Duodenal mucosa (tissue), 2 donors: Measurements from ENCODE around the gene SMOC1.

Experiments used
- H3K27ac ChIP-seq: one replicate; pipeline ENCODE4 v1.7.0; 2013; ENCODE audit warnings: low read depth, low read length
- H3K27me3 ChIP-seq, 2 donors: one replicate each; pipeline ENCODE4 v1.7.0; 2013; ENCODE audit warnings: low read length in 2 of 2, control low read depth in 1 of 2; ENCODE audit not compliant: insufficient read depth in 2 of 2, control insufficient read depth in 1 of 2
- H3K36me3 ChIP-seq, 2 donors: one replicate each; pipeline ENCODE4 v1.7.0; 2013; ENCODE audit warnings: low read length in 2 of 2, control low read depth in 1 of 2; ENCODE audit not compliant: insufficient read depth in 2 of 2, control insufficient read depth in 1 of 2
- H3K4me1 ChIP-seq, 2 donors: one replicate each; pipeline ENCODE4 v1.7.0; 2013; ENCODE audit warnings: low read length in 2 of 2, control low read depth in 1 of 2; ENCODE audit not compliant: insufficient read depth in 2 of 2, control insufficient read depth in 1 of 2
- H3K4me3 ChIP-seq, 2 donors: one replicate each; pipeline ENCODE4 v1.7.0; 2013; ENCODE audit warnings: low read length in 2 of 2, low read depth in 1 of 2
- H3K9ac ChIP-seq, 2 donors: one replicate each; pipeline ENCODE4 v1.7.0; 2013; ENCODE audit warnings: low read length in 2 of 2, low read depth in 1 of 2
- H3K9me3 ChIP-seq, 2 donors: one replicate each; pipeline ENCODE4 v1.7.0; 2013; ENCODE audit warnings: low read length in 2 of 2, control low read depth in 1 of 2; ENCODE audit not compliant: control insufficient read depth in 1 of 2

Gene SMOC1

GRCh38 chr14:70045844-70046535 is 166.8 kb downstream of the SMOC1 start:
- Histone ChIP-seq H3K4me3 (no peak overlapping the region), H3K9me3 (no peaks in the 10 kb centered on the region), H3K4me1 (peaks cover 0 to 5% of the 10 kb centered on the region in 2 donors), H3K27me3 (peaks cover 0 to 2% of the 10 kb centered on the region in 2 donors), H3K36me3 (no peaks in the 10 kb centered on the region), H3K9ac (no peak overlapping the region), H3K27ac (no peak overlapping the region)

GRCh38 chr14:70047598-70048312 is 168.5 kb downstream of the SMOC1 start:
- Histone ChIP-seq H3K4me1 (peaks cover 0 to 5% of the 10 kb centered on the region in 2 donors), H3K4me3 (no peak overlapping the region)

GRCh38 chr14:70048313-70048654 is 169.1 kb downstream of the SMOC1 start:
- Histone ChIP-seq H3K9me3 (no peaks in the 10 kb centered on the region), H3K4me1 (peaks cover 0 to 5% of the 10 kb centered on the region in 2 donors), H3K9ac (no peak overlapping the region), H3K36me3 (no peaks in the 10 kb centered on the region), H3K4me3 (no peak overlapping the region), H3K27me3 (peaks cover 0 to 2% of the 10 kb centered on the region in 2 donors), H3K27ac (no peak overlapping the region)

More at GRCh38 chr14:70047598-70048312, 168.5 kb downstream of the SMOC1 start:
- H3K36me3 ChIP-seq: no peaks in the 10 kb centered on the region
- no peak overlapping the region for H3K27ac ChIP-seq
- H3K27me3 ChIP-seq: peaks cover 0 to 2% of the 10 kb centered on the region in 2 donors
- no peak overlapping the region for H3K9ac ChIP-seq
- H3K9me3 ChIP-seq: no peaks in the 10 kb centered on the region

DNA sequence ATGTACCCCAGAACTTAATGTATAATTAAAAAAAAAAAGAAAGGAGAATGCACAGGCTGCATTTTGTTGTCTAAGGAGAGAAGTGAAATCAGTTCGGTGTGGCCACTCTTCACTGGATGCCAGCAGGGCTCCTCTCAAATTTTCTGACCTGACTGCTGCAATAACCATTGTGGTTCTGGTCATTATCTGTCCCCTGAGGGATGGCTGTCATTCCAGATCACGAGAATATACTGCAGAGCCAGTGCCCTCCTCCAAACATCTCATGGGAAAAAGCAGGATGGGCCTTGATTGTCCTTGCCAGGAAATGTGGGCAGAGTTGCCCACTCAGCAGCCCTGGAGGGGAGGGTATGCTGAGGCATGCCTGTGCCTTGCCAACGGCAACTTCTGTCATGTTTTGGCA is 170.4 kb downstream of the SMOC1 start:
- H3K27me3 ChIP-seq: peaks cover 0 to 2% of the 10 kb centered on the region in 2 donors
- no peak overlapping the region for H3K27ac ChIP-seq
- no peaks in the 10 kb centered on the region for H3K36me3 ChIP-seq
- H3K9ac ChIP-seq: no peak overlapping the region
- H3K9me3 ChIP-seq: no peaks in the 10 kb centered on the region
- peaks cover 0 to 5% of the 10 kb centered on the region in 2 donors for H3K4me1 ChIP-seq
- no peak overlapping the region for H3K4me3 ChIP-seq

- H3K4me3 ChIP-seq: no peak overlapping the region
- H3K9ac ChIP-seq: no peak overlapping the region
- peaks cover 0 to 5% of the 10 kb centered on the region in 2 donors for H3K4me1 ChIP-seq
- H3K27me3 ChIP-seq: peaks cover 0 to 2% of the 10 kb centered on the region in 2 donors
- no peaks in the 10 kb centered on the region for H3K9me3 ChIP-seq
- no peak overlapping the region for H3K27ac ChIP-seq
- H3K36me3 ChIP-seq: no peaks in the 10 kb centered on the region
Observed at GRCh38 chr14:70050136-70050535, 170.9 kb downstream of the SMOC1 start.

DNA sequence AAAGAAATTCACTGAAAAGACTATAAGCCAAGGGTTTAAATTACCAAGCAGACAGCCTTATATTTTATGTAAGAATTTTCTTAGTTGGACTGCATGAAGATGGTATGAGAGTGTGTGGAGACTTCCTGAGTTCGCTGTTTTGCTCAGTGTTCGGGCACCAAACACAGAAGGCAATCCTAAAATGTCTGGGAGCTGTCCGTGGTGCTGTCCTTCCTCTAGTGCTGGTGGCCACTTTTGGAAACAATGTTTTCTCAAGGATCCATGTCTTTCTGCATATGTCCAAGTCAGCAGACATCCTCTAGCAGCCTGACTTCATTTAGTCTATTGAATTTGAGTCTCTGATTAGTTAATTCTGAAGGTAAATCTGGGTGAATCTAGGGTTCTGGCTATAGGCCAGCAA is 173.8 kb downstream of the SMOC1 start:
- H3K4me1 ChIP-seq: no peaks in the 10 kb centered on the region
- H3K36me3 ChIP-seq: no peaks in the 10 kb centered on the region
- no peaks in the 10 kb centered on the region for H3K9me3 ChIP-seq
- no peak overlapping the region for H3K27ac ChIP-seq
- H3K9ac ChIP-seq: no peak overlapping the region
- H3K4me3 ChIP-seq: no peak overlapping the region
- H3K27me3 ChIP-seq: peaks cover 0 to 2% of the 10 kb centered on the region in 2 donors

DNA sequence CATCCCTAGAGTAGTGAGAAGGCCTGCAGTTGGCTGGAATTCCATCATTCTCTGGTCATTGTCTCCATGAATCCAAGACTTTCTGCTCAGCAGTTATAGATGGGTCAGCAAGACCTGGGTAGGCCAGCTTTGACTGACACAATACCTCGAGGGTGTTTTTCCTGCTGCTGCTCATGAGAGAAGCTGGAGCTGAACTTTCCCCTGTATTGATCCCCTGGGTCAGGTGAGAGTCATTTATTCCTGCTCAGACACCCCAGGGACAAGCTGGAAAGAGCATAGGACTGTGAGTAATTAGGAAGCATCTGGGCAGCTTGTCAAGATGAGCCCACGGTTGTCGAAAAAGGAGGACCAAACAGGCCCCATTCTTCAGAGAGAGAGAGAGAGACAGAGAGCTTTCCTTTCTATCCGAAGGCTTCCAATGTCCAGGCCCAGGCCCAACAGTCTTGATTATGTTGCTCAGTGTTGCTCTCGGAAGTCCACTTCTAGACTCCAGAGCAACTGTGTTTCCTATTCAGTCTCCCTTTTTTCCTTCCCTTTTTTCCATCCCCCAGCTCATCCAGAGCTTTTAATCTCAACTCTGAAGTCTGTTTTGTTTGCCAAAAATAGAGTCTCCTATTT is 178.4 kb downstream of the SMOC1 start:
- H3K27me3 ChIP-seq: peaks cover 0 to 3% of the 10 kb centered on the region in 2 donors
- no peaks in the 10 kb centered on the region for H3K4me1 ChIP-seq
- no peaks in the 10 kb centered on the region for H3K9me3 ChIP-seq
- no peak overlapping the region for H3K27ac ChIP-seq
- no peak overlapping the region for H3K4me3 ChIP-seq
- H3K36me3 ChIP-seq: no peaks in the 10 kb centered on the region
- no peak overlapping the region for H3K9ac ChIP-seq

DNA sequence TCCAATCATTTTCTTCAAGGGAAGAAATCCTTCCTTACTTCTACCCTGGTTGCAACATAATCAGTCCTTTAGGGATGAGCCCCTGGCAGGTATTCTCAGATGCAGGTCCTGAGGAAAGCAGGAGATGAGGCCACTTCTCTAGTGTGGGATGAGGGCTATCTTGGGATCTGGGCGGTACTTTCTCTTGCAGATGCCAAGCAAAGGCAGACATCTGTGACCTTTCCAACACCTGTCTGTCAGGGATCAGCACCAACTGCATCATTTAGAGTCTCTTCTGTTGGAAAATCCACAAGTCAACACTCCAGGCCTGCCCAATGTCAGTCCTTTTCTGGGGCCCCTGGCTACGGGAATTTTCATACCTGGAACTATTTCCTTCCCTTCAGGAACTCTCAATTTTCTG is 180.3 kb downstream of the SMOC1 start:
- Histone ChIP-seq H3K36me3 (no peaks in the 10 kb centered on the region), H3K27me3 (peaks cover 0 to 3% of the 10 kb centered on the region in 2 donors), H3K9ac (no peak overlapping the region), H3K9me3 (no peaks in the 10 kb centered on the region), H3K4me1 (no peaks in the 10 kb centered on the region), H3K4me3 (no peak overlapping the region), H3K27ac (no peak overlapping the region)

GRCh38 chr14:70061108-70061507 is 181.9 kb downstream of the SMOC1 start:
- no peak overlapping the region for H3K4me3 ChIP-seq
- peaks cover 0 to 3% of the 10 kb centered on the region in 2 donors for H3K27me3 ChIP-seq
- no peaks in the 10 kb centered on the region for H3K4me1 ChIP-seq
- no peaks in the 10 kb centered on the region for H3K9me3 ChIP-seq
- H3K36me3 ChIP-seq: no peaks in the 10 kb centered on the region
- H3K9ac ChIP-seq: no peak overlapping the region
- no peak overlapping the region for H3K27ac ChIP-seq

- H3K36me3 ChIP-seq: no peaks in the 10 kb centered on the region
- H3K4me3 ChIP-seq: no peak overlapping the region
- peaks cover 0 to 2% of the 10 kb centered on the region in 2 donors for H3K27me3 ChIP-seq
- no peak overlapping the region for H3K9ac ChIP-seq
- no peaks in the 10 kb centered on the region for H3K9me3 ChIP-seq
- no peak overlapping the region for H3K27ac ChIP-seq
- H3K4me1 ChIP-seq: no peaks in the 10 kb centered on the region
Observed at GRCh38 chr14:70064136-70064865, 185.1 kb downstream of the SMOC1 start.
